ENCODE measurements around the gene PNN. TPM values are rescaled to one million over a fixed set of nuclear protein-coding genes. Genes with fewer than 3 reads are reported as not detected.
"Not testable (repeated sequence)": the region's sequence is repeated elsewhere in the genome, so short reads cannot be mapped to it uniquely, and the experiment has no call there.

The PNN gene
- total RNA-seq, 3 donors from 2014 or later: 42.5 to 50.6 (median 49.4) TPM

GRCh38 chr14:39217214-39217879, 42.3 kb downstream of the PNN start:
- DNase-seq (no peak), ATAC-seq (no peak)
- H3K36me3 ChIP-seq (ENCODE audit: low read depth): no peaks in the 10 kb centered on the region
- H3K4me3 ChIP-seq: no peak overlapping the region
- no peaks in the 10 kb centered on the region for H3K4me1 ChIP-seq (ENCODE audit: low read depth)
- no peaks in the 10 kb centered on the region for H3K9me3 ChIP-seq
- intact Hi-C loops (cut with DNase I, micrococcal nuclease): no loop called here
- TF ChIP-seq CTCF (IDR thresholded peaks at IDR 0.05): no peak

- Histone ChIP-seq H3K4me3 (no peak overlapping the region), H3K36me3 (ENCODE audit: low read depth) (no peaks in the 10 kb centered on the region), H3K9me3 (no peaks in the 10 kb centered on the region), H3K4me1 (ENCODE audit: low read depth) (no peaks in the 10 kb centered on the region)
- TF ChIP-seq CTCF (IDR thresholded peaks at IDR 0.05): no peak
- intact Hi-C loops (cut with DNase I, micrococcal nuclease): no loop called here
- ATAC-seq: peak; percentile 93
- DNase-seq: no peak
Observed at GRCh38 chr14:39218171-39218769, 43.2 kb downstream of the PNN start.

GRCh38 chr14:39219075-39219499, 44.0 kb downstream of the PNN start:
- intact Hi-C loops (cut with DNase I, micrococcal nuclease): no loop called here
- H3K9me3 ChIP-seq: no peaks in the 10 kb centered on the region
- no peak for TF ChIP-seq CTCF (IDR thresholded peaks at IDR 0.05)
- no peak overlapping the region for H3K4me3 ChIP-seq
- H3K4me1 ChIP-seq (ENCODE audit: low read depth): no peaks in the 10 kb centered on the region
- H3K36me3 ChIP-seq (ENCODE audit: low read depth): no peaks in the 10 kb centered on the region
- ATAC-seq: peak; percentile 60
- no peak for DNase-seq

GRCh38 chr14:39220473-39220872, 45.4 kb downstream of the PNN start:
- H3K4me1 ChIP-seq (ENCODE audit: low read depth); H3K4me3 ChIP-seq; DNase-seq; intact Hi-C loops (cut with DNase I, micrococcal nuclease); H3K9me3 ChIP-seq; H3K36me3 ChIP-seq (ENCODE audit: low read depth); ATAC-seq: not testable (repeated sequence)

GRCh38 chr14:39228044-39228443, 53.0 kb downstream of the PNN start:
- Histone ChIP-seq H3K36me3 (ENCODE audit: low read depth) (no peaks in the 10 kb centered on the region), H3K4me3 (no peak overlapping the region), H3K4me1 (ENCODE audit: low read depth) (no peaks in the 10 kb centered on the region), H3K9me3 (no peaks in the 10 kb centered on the region)
- DNase-seq (no peak), ATAC-seq (no peak)
- intact Hi-C loops (cut with DNase I, micrococcal nuclease): no loop called here
- TF ChIP-seq CTCF (IDR thresholded peaks at IDR 0.05): no peak

GRCh38 chr14:39228509-39229221, 53.6 kb downstream of the PNN start:
- intact Hi-C loops (cut with DNase I, micrococcal nuclease): no loop called here

More at GRCh38 chr14:39228509-39229221, 53.6 kb downstream of the PNN start:
- ATAC-seq (no peak), DNase-seq (no peak)
- no peaks in the 10 kb centered on the region for H3K9me3 ChIP-seq
- no peaks in the 10 kb centered on the region for H3K4me1 ChIP-seq (ENCODE audit: low read depth)
- no peaks in the 10 kb centered on the region for H3K36me3 ChIP-seq (ENCODE audit: low read depth)
- TF ChIP-seq CTCF (IDR thresholded peaks at IDR 0.05): no peak
- H3K4me3 ChIP-seq: no peak overlapping the region

Measured in mucosa of descending colon (tissue), 3 donors.